Ishikawa (cell line): Measurements from ENCODE around the gene CCDC183.

Experiments
- EGR1 ChIP-seq: IDR thresholded peaks from 2 replicates; pipeline ENCODE4 v1.6.1; 2012
- NFIC ChIP-seq: IDR thresholded peaks from 2 replicates; pipeline ENCODE4 v1.6.1; 2012

DNA sequence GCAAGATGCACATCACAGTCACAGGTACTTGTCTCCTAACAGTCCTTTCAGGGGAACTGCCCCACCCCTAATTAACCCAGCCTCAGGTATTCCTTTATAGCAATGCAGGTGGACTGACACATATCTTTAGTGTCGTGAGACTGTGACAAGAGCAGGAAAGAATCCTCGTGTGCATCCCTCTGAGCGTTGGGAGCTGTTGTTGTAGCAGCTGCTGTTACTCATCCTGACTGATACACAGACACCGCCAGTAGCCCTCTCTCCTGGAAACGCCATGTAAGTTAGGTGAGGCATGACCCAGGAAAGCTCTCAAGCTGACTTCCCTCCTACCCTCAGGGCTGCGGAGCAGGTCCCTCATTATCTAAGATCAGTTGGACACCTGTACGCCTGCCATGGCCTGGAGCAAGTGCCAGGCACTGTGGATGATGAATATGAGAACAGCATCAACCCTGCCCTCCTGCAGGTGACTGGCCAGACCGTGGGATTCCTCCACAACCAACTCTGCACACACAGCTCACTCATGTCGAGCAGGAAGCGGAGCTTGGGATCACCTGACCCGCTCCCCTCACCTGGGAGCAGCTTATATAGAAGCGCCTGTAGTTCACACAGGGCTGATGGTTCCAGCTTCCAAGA lies 21.6 kb upstream of the CCDC183 start:
- no peak for TF ChIP-seq NFIC
- no peak for TF ChIP-seq EGR1
